D721Med (cell line): ENCODE results near the gene ZBTB5.

Experiments used
- DNase-seq: peaks from one replicate; pipeline ENCODE4 v3.0.0; 2011; ENCODE audit warnings: low spot score; ENCODE audit not compliant: insufficient read length
- FAIRE-seq: peaks from 2 replicates; lab custom pipeline; 2011; peaks lifted over from hg19 to GRCh38; lab: Jason Lieb, UNC
- CTCF ChIP-seq: IDR thresholded peaks from 2 replicates; pipeline ENCODE4 v1.5.1; 2012; ENCODE audit warnings: mild to moderate bottlenecking, control low read depth; ENCODE audit not compliant: insufficient read depth; ENCODE audit errors: missing control alignments

The ZBTB5 gene

GRCh38 chr9:37415011-37415719, 50.1 kb downstream of the ZBTB5 start:
- FAIRE-seq = no peak
- peak; percentile 78 for TF ChIP-seq CTCF
- DNase-seq = peak; percentile 60

GRCh38 chr9:37414503-37414943, 50.7 kb downstream of the ZBTB5 start:
- DNase-seq (no peak), FAIRE-seq (no peak)
- TF ChIP-seq CTCF = no peak

- FAIRE-seq (no peak), DNase-seq (no peak)
- no peak for TF ChIP-seq CTCF
Measured at GRCh38 chr9:37413311-37413710, 51.9 kb downstream of the ZBTB5 start.

GRCh38 chr9:37412431-37413151, 52.7 kb downstream of the ZBTB5 start:
- DNase-seq (peak; percentile 71), FAIRE-seq (no peak)
- TF ChIP-seq CTCF = no peak

GRCh38 chr9:37410969-37411785, 54.1 kb downstream of the ZBTB5 start:
- TF ChIP-seq CTCF = no peak
- no peak for DNase-seq
- FAIRE-seq = no peak

GRCh38 chr9:37410354-37410861, 54.8 kb downstream of the ZBTB5 start:
- no peak for DNase-seq
- no peak for FAIRE-seq
- no peak for TF ChIP-seq CTCF
